HG03457 (cell line): ENCODE measurements around the gene TNKS1BP1.

Source experiments
- ATAC-seq: cut with Tn5 transposase; IDR thresholded peaks from one replicate; pipeline ENCODE4 v1.9.1; 2021; ENCODE audit warnings: moderate number of reproducible peaks; ENCODE audit not compliant: unreplicated experiment

The TNKS1BP1 gene

DNA sequence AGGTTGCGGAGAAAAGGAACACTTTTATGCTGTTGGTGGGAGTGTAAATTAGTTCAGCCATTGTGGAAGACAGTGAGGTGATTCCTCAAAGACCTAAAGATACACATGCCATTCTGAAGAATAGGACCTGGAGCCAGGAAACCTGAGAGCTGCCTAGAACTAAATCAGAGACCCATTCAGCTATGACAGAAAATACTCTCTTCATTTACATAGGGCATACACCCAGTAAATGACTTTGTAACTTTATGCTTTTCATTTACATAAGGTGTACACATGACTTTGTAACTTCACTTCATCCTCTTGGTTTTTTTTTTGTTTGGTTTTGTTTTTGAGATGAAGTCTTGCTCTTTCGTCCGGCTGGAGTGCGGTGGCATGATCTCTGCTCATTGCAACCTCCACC lies 62.6 kb downstream of the TNKS1BP1 start:
- ATAC-seq: no peak

- no peak for ATAC-seq
Measured at GRCh38 chr11:57260937-57261783, 63.6 kb downstream of the TNKS1BP1 start.

GRCh38 chr11:57256119-57256518 lies 68.6 kb downstream of the TNKS1BP1 start:
- no peak for ATAC-seq

- ATAC-seq: no peak
Measured at GRCh38 chr11:57255618-57256017, 69.1 kb downstream of the TNKS1BP1 start.

GRCh38 chr11:57254631-57255030 lies 70.1 kb downstream of the TNKS1BP1 start:
- ATAC-seq: no peak

- no peak for ATAC-seq
Measured at GRCh38 chr11:57251491-57252104, 73.2 kb downstream of the TNKS1BP1 start.

- no peak for ATAC-seq
Measured at GRCh38 chr11:57251037-57251436, 73.7 kb downstream of the TNKS1BP1 start.
